NCI-H82 (cell line): ENCODE results near the gene AQR.

Experiments used
- DNase-seq: peaks from one replicate; lab custom pipeline; 2025; lab: John Stamatoyannopoulos, UW

AQR gene

DNA sequence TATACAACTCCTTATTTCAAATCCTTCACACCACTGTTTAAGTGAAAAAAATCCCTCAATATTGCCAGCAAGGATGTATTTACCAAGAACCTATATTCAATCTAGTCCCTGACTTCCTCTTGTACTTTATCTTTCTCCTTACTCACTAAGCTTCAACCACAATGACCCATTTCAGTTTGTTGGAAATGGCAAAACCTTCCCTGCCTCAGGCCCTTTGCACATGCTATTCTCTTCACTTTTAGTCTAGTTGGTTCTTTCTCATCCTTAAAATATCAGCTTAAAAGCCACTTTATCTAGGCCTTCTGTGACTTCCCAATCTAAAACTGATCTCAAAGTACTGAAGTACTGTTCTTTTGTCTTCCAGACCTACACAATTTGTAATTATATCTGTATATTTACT is 92.9 kb downstream of the AQR start:
- no peak for DNase-seq

DNA sequence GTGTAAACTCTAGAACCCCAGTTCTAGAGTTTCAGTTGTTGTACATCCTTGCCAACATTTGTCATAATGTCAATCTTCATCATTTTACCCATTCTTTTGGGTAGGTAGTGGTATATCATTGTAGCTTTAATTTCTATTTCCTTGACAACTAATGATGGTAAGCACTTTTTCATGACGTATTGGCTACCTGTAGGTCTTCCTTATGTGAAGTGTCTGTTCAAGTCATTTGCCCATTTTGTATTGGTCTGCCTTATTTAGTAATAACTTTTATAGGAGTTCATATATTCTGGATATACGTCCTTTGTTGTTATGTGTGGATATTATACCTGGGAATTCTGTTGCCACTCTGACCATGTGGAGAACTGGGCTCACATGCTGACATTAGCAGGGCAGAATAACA is 100.4 kb downstream of the AQR start:
- no peak for DNase-seq

DNA sequence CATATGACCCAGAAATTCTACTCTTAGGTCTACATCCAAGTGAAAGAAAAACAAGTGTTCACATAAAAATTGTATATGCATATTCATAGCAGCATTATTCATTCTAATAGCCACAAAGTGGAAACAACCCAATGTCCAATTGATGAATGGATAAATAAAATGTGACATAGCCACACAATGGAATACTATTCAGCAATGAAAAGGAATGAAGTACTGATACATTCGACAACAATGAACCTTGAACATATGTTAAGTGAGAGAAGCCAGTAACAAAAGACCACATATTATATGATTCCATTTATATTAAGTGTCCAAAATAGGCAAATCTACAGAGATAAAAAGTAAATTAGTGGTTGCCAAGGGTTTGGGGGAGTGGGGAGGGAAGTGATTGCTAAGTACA is 104.0 kb downstream of the AQR start:
- no peak for DNase-seq

DNA sequence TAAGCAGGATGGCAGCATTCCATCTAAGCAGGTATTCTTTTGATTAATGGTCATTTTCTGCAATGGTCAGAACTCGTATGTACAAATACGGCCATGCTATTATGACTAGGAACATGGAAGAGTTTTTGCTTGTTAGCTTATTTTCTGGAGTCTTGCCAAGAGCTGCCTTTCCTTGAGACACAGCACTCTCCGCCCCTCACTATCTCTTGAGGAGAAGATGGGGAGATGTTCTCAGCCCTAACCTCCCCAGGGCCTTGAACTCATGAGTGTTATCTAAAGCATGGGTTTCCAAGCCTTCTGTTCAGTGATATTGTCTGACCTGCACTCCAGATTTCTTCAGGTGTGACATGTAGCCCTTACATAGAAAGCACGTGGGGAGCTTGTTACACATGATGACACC is 108.3 kb downstream of the AQR start:
- DNase-seq, result no peak

DNA sequence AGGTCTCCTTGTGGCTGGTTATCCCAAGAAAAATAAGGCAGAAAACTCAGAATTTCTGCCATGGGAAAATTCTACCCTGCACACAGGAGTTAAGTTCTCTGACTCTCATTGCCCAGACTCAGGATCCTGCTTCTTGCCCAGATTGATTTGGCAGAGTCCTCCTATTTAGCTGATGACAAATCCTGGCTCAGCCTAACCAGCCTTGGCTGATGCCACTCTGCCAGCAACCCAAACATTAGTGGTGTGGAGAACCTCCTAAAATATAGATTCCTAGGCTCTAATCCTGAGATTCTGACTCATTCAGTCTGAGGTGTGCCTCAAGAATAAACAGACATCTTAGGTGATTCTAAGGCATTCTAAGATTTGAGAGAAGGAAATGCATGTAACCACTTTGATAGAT is 113.6 kb downstream of the AQR start:
- DNase-seq, result no peak

DNA sequence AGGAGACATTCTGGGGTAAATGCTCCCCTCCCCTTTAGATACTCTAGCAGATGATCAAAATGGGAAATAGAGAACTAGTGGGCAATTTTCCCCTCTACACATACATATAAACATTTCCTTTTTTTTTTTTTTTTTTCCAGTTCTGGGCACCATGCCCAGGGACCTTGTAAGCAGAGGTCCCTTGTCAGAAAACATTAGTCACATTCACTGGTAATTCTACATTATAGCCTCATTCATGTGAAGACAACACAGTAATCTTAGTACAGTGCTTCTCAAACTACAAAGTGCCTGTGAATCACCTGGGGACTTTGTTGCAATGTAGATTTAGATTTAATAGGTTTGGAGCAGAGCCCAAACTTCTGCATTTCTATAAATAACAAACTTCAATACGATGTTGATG is 114.1 kb downstream of the AQR start:
- DNase-seq, result no peak

DNA sequence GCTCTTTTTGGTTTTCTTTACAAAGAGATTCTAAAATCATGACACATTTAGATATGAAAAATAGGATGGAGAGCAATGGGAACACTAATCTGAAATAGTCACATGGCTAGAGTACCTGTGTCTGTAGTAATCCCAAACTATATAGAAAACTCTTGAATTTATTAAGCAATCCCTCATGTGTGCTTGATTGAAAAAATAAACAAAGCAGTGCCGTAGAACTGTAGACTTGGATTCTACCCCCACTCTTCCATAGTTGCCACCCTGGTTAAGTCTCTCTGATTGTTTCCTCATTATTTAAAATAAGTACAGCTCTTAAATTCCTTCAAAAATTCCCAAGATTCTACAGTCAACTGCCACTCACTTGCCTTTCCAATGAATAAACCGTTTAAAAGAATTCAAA is 115.3 kb downstream of the AQR start:
- no peak for DNase-seq

DNA sequence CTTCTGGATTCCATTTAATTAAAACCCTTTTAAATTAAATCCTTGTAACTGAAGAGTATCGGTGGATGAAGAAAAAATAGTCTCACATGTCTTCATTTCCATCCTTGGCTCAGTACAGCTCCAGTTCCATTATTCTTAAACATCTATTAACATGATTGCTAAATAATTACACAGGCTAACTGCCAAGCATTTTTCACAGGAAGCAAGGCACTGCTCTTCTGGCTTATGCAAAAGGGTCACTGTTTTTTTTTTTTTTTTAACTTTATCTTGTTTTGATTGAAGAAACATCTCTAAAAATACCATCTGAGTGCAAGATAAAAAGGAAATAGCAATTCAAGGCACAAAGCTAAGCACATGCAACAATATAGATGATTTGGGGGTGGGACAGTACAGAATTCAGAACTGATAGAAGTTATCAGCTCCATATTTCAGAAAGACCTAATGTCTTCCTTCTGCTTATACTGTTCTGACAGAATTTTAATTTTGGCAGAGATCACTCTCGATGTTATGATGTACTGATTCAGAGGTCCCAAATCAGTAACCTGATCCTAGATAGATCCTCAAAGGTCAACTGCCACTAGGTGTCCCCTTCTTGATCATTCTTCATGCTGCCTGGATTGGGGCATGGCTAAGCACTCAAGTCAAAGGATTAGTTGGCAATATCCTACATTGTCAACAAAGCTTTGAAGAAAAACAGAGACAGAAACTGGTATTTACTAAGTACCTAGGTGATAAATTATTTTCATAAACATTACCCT is 116.4 kb downstream of the AQR start:
- peak; percentile 41 for DNase-seq

DNA sequence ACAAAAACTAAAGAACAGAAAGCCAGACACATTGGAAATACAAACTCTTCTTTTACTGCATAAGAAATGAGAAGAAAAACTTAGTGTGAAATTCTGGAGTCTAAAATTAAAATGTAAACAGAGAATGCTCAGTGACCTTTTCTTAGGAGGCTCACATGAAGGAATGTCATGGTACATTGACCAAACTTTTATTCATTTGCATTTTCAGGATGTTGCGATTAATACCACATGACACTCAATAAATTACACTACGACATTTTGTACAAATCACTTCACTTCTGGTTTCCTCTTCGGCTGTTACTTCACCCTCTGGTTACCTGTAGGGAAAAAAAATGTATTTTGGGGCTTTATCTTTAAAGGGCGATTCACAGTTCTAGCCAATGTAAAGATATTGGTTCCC is 117.8 kb downstream of the AQR start:
- DNase-seq, result no peak

DNA sequence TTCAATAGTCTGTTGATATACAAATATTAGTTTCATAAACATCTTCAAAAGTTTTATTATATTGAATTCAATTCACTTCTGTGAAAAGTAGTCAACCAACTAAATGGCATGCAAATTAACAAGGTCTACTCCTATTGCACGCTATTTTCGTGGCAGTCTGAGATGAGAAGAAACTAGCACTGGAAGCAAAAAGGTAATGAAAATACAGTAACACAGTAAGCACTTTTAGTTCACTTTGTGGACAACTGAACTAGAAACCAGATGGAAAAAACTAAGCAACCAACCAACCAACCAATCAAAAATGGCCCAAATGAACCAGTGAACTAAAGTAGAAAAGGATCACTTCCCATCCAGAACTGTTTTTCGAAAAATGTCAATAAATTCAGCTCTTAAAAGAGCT is 118.5 kb downstream of the AQR start:
- DNase-seq, result no peak

DNA sequence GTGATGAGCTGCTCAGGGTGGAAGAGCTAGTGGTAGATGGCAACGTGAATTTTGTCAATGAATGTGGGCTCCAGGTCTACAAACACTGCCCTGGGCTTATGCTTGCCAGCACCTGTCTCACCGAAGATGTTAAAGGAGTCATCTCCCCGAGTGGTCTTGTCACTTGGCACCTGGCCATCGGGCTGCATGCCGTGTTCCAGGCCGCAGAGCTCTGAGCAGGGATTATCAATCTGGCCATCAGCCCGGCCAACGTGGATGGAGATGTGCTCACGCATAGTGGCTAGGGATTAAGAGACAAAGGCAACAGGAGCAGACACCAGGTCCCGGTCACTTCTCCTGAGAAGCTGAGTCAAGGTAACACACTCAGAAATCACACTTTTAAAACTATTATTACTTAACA is 119.4 kb downstream of the AQR start:
- peak; percentile 77 for DNase-seq

DNA sequence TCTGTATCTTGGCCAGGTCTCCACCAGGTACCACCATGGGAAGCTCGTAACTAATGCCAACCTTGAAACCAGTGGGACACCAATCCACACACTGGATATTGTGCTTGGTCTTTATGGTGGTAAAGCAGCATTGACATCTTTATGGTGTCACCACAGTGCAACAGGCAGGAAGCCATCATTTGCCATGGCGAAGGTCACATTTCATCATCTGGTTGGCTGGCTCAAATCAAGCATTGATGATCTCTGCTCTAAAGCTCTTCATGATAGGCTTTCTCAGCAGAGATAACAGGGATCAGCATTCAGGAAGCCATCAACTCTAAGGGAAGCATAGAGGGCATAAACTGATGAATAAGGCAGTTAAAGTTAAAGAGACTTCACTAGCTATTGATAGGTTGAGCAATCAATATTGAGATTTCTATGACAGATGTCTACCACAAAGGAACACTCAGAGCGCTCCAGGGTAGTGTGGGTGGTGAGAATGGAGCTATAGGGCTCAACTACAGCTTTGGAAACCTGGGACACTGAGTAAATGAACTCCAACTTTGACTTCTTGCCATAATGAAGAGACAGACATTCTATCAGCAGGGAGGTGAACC is 120.1 kb downstream of the AQR start:
- DNase-seq, result no peak

DNA sequence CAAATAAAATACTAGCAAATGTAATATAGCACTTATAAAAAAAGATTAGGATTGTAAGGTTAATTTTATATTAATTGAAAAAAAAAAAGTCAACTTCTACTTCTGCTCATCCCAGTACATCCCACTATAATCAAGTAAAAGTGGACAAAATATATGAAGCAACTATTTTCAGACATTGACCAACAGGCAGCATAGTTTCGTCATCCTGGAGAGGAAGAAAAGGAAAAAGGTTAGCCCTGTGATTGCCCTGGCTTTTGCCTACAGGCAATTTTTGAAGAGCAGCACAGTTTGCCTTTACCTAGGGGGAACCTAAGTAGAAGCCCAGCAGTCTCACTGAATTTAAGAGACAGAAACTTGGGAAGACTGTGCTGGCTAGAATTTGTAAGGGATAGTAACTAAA is 121.9 kb downstream of the AQR start:
- no peak for DNase-seq

DNA sequence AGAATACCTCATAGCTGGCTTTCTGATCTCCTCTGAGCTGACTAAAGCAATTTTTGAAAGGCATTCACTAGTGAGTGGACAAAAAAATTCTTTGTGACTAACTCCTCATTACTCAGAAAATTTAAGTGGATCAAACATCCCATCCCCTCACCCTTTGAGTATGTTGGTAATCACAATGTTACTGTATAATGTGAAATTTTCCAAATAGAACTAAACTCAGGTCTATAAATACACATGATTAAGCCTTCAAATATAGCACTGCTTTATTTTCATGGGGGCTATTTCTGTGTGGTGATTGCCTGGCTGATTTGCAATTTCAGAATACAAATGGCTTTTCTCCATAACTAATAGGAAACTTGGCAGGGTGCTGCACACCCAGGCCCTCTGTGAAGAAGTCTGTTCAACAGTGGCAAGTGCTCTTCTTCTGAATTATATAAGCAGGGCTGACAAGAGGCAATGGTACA is 128.2 kb downstream of the AQR start:
- no peak for DNase-seq

DNA sequence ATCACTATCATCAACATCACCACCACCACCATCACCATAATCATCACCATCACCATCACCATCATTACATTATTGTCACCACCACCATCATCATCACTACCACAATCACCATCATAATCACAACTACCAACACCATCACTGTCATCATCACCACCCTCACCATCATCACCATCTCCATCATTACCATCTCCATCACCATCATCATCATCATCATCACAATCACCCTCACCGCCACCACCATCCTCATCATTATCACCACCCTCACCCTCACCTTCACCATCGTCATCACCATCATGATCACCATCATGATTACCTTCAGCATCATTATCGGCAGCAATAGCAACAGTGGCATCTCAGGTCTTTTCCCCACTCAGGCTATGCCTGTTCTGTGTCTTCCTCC is 131.3 kb downstream of the AQR start:
- DNase-seq, result no peak

DNA sequence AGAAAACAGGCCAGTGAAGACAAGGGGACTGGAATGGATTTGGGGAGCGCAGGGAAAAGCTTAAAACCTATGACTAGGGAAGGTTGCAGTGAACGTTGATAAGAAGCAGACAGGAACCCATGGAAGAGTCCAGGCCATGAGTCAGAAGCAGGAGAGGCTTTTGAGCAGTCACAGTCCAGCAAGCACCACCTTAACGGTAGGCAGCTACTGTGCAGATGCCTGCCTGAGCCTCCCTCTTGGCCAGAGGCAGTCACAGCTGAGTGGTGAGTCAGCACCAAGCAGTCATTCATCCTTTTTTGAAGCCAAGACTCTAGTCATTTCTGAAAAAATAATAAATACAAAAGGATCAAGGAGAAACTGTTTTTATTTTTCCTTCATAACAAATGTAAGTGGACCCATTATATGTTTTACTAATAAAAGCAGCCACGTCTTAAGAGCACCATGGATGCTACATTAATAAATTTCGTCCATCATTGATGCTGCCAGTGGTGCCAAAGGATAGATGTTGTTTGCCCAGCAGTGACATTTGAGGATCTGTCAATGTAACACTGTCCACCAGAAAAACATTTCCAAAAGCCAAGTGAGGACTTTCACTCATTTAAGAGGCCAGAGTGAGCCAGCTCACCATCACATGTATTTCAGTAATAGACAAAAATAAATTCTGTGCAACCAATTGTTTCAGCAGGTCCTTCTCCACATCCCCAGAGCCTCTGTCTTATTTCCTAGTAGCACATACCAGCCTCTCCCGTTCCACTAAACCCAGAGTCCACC is 132.1 kb downstream of the AQR start:
- DNase-seq, result no peak

DNA sequence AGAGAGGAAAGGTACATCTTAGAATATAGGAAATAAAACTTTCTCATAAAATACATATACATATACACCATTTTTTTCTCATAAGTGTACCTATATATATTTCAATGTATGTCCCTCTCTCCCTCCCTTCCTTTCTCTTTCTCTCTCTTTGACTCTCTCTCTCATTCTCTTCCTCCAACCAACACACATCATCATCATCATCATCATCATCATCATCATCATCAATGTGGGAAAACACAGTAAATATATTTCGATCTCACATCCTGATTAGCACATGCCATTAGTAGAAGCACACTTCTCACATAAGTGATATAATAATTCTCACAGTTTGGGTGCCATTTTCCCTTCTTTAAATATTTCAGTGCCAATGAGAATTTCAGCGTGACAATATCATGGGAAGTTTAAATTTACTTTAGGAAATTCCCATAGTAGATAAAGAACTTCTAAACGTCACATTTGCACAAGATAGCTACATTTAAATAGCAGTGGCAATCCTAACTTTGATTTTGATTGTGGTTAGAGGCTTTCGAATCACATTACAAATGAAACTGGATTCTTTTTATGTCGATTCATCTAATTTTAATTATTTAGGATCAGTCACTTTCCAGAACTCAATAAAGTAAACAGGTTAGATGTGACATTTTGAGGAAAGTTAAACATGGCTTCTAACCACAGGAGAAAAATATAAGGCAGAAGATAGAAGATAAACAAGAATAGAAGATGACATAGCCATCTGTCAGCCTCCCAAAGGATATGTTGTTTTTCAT is 141.2 kb downstream of the AQR start:
- no peak for DNase-seq

DNA sequence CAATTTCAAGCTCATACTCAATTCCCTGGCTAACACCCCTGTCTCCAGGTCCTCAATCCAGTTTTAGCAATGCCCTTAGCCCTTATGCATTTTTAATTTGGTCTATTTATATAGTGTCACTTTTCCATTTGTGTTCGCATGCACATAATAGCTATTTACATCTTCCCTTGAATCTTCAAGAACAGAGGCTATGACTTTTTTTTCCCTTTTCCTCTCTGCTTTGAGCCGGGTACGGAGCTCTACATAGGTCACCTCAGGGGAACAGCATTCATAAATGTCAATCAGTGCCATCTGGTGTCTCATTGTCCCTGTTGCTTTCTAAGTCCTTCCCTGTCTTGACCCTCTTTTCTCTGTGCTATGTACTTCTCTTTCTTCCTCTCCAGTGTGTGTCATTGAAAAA is 147.7 kb downstream of the AQR start:
- peak; percentile 93 for DNase-seq

DNA sequence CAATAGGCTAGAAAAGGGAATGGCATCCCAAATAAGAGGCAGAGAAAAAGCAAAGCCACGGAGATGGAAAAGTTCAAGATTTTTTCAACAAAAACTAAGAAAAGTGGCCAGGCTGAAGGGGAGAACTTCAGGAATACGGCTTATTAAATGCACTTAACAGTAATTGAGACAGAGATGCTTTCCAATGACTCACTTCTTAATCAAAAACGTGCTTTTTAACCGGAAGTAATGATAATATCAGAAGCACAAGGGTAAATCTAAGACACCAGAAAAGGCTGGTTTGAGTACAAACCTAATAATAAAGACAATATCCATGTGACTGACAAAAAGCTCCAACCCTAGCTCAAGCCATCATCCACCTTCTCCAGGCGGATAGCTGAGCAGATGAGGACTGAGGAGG is 149.4 kb downstream of the AQR start:
- no peak for DNase-seq

DNA sequence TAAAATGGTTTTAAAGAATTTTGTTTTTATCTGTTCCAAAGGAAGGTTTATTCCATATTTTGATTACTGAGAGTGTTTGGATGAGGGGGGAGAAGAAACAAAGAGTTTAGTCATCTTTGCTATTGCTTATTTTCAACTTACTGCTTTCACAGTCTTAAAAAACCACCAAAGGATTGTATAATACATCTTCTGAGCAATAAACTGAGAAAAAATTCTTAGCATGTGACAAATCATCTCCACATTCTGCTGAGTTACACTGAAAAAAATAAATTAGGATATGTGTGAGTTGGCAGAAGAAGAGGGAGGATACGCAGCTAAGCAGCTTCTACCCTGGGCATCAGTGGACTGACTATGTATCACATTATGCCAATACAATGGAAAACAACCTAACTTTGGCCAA is 151.0 kb downstream of the AQR start:
- DNase-seq, result no peak

DNA sequence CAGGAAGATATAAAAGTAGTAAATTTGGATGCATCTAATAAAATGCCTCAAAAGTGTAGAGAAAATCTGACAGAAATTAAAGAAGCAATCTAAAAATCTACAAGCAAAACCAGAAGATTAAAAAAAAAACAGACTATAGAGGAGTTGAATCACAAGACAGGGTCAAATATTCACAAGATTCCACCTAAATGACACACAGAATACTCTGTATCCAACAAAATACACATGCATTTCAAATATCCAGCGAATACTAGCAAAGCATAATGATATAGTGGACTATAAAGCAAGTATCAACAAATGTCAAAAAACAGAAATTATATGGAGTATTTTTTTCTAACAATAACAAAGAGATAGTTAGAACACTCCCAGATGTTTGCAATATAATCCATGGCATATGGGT is 153.7 kb downstream of the AQR start:
- no peak for DNase-seq

DNA sequence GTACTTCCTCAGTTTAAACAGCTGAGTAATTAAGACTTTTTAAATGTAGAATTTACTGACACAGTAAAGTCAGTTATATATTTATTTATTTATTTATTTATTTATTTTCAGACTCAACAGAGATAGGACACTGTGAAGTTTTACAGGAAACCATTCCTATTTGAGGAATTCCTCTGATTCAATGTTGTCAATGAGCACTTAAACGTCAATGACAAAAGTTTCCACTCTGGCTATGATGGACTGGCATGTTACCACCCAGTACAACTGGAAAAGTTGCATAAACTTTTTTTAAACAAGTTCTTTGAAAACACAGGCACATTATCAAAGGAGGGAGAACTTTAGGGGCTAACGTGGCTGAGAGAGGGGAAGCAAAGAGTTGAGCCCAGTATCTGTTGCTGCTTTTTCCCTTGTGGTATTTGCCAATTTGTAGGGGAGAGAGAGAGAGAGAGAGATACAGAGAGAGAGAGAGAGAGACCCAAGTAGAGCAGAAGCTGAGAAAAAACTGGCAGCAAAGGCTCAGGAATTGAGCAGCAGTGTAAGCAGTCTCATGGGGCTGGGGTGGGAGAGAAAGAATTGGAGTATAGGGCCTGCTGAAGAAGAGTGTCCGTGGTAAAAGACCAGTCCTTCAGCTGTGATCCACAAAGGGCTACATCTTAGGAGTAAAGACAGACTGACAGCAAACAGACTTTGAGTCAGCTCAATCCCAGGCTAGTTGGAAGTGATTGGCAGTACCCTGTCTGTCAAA is 155.9 kb downstream of the AQR start:
- DNase-seq, result peak; percentile 19
